Lung (tissue), 12 donors: Measurements from ENCODE around the gene GJD3. TPM values are rescaled to one million over a fixed set of nuclear protein-coding genes. Genes with fewer than 3 reads are reported as not detected.

Experiments
- ATAC-seq: fragments of 200-7000 bp; cut with Tn5 transposase; one replicate; pipeline ENCODE4 v1.9.1; 2020; ENCODE audit warnings: moderate number of reproducible peaks; ENCODE audit not compliant: insufficient read depth, low FRiP score
- DNase-seq, 3 donors: peaks; one replicate each; pipeline ENCODE4 v3.0.0-alpha.2; 2013 to 2017
- H3K27ac ChIP-seq, 2 donors: one replicate each; pipeline ENCODE4 v1.5.1; 2013; ENCODE audit warnings: mild to moderate bottlenecking in 2 of 2, moderate library complexity in 2 of 2, control low read depth in 1 of 2, inconsistent platforms in 1 of 2, low read depth in 1 of 2, low read length in 1 of 2
- H3K27me3 ChIP-seq, 3 donors: one replicate each; pipeline ENCODE4 v1.5.1; 2013; ENCODE audit warnings: low read length in 2 of 3; ENCODE audit not compliant: control insufficient read depth in 3 of 3, insufficient read depth in 3 of 3
- H3K36me3 ChIP-seq, 4 donors: one replicate each; pipeline ENCODE4 v1.5.1; 2013; ENCODE audit warnings: low read length in 4 of 4, mild to moderate bottlenecking in 1 of 4, moderate library complexity in 1 of 4; ENCODE audit not compliant: control insufficient read depth in 4 of 4, insufficient read depth in 4 of 4
- H3K4me1 ChIP-seq, 5 donors: one replicate each; pipeline ENCODE4 v1.5.1; 2013; ENCODE audit warnings: low read length in 5 of 5, mild to moderate bottlenecking in 2 of 5, moderate library complexity in 1 of 5; ENCODE audit not compliant: control insufficient read depth in 5 of 5, insufficient read depth in 5 of 5
- H3K4me3 ChIP-seq: one replicate; pipeline ENCODE4 v1.5.1; 2013; ENCODE audit warnings: mild to moderate bottlenecking, control low read depth, moderate library complexity
- H3K9ac ChIP-seq, 2 donors: one replicate each; pipeline ENCODE4 v1.5.1; 2013; ENCODE audit warnings: low read length in 2 of 2, control low read depth in 1 of 2; ENCODE audit not compliant: insufficient read depth in 1 of 2
- H3K9me3 ChIP-seq, 4 donors: one replicate each; pipeline ENCODE4 v1.5.1; 2013; ENCODE audit warnings: low read length in 3 of 4, mild to moderate bottlenecking in 1 of 4, moderate library complexity in 1 of 4; ENCODE audit not compliant: control insufficient read depth in 4 of 4, insufficient read depth in 3 of 4
- WGBS, 2 donors: extraction: QIAGEN DNeasy Blood & Tissue Kit; methylation state at CpG; one replicate each; pipeline ENCODE4 v1.1.7; 2013; 5-methylcytosine and 5-hydroxymethylcytosine counted together
- polyA plus RNA-seq, 2 donors: library from polyadenylated mRNA; stranded (reverse); fragments of 200-250 nt; gene quantifications; one replicate each; pipeline ENCODE4 v1.2.1, GENCODE V29; 2013
- total RNA-seq, 2 donors: library from RNA; depleted of rRNA in 1 of 2; stranded (reverse); fragments of >200 nt in 1 of 2; gene quantifications; one replicate each; pipeline ENCODE4 v1.2.1, GENCODE V29; 2014 to 2021
- TF ChIP-seq, protein P1 (sequence below): IDR thresholded peaks from 2 replicates; pipeline ENCODE4 v1.5.1; 2012; ENCODE audit warnings: mild to moderate bottlenecking; ENCODE audit errors: control extremely low read depth, extremely low read depth
- donor health status: control.
- donor health status: control.
- donor health status: Bipolar disorder and iron deficiency.
- donor health status: healthy.
- donor health status: DM: yes; HTN: yes; CAD: no.

GJD3 gene
- total and polyA plus RNA-seq, 4 donors: 0.53 to 3.6 (median 1.4) TPM; not detected in 1

GRCh38 chr17:40347319-40348135 is 17.0 kb downstream of the GJD3 start:
- H3K36me3 ChIP-seq: peaks cover 0 to 39% (median 22%) of the 10 kb centered on the region in 4 donors
- peaks cover 38 to 90% (median 54%) of the 10 kb centered on the region in 5 donors for H3K4me1 ChIP-seq
- H3K9me3 ChIP-seq: no peaks in the 10 kb centered on the region
- TF ChIP-seq, protein P1, sequence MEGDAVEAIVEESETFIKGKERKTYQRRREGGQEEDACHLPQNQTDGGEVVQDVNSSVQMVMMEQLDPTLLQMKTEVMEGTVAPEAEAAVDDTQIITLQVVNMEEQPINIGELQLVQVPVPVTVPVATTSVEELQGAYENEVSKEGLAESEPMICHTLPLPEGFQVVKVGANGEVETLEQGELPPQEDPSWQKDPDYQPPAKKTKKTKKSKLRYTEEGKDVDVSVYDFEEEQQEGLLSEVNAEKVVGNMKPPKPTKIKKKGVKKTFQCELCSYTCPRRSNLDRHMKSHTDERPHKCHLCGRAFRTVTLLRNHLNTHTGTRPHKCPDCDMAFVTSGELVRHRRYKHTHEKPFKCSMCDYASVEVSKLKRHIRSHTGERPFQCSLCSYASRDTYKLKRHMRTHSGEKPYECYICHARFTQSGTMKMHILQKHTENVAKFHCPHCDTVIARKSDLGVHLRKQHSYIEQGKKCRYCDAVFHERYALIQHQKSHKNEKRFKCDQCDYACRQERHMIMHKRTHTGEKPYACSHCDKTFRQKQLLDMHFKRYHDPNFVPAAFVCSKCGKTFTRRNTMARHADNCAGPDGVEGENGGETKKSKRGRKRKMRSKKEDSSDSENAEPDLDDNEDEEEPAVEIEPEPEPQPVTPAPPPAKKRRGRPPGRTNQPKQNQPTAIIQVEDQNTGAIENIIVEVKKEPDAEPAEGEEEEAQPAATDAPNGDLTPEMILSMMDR: no peak
- WGBS, 2 donors: 18 to 34% methylated on average over 7 to 9 of the region's 9 CpGs
- H3K27me3 ChIP-seq: no peaks in the 10 kb centered on the region
- peak overlapping the region; percentile 6 to 71 for H3K27ac ChIP-seq
- DNase-seq: peak; percentile 63 to 86 (median 70)
- H3K4me3 ChIP-seq: no peak overlapping the region
- peak overlapping the region in 1 of 2 donors; percentile 52 for H3K9ac ChIP-seq
- no peak for ATAC-seq

- ATAC-seq (no peak), DNase-seq (no peak)
- TF ChIP-seq, protein P1: no peak
- H3K9ac ChIP-seq: no peak overlapping the region
- H3K27ac ChIP-seq: peak overlapping the region; percentile 27 to 34
- H3K9me3 ChIP-seq: no peaks in the 10 kb centered on the region
- no peaks in the 10 kb centered on the region for H3K27me3 ChIP-seq
- peaks cover 38 to 88% (median 51%) of the 10 kb centered on the region in 5 donors for H3K4me1 ChIP-seq
- H3K4me3 ChIP-seq: no peak overlapping the region
- peaks cover 0 to 31% (median 17%) of the 10 kb centered on the region in 4 donors for H3K36me3 ChIP-seq
- WGBS, 2 donors: 31 to 75% methylated on average over 1 of the region's 1 CpG
These were observed 17.8 kb downstream of the GJD3 start for GRCh38 chr17:40346765-40347158.

DNA sequence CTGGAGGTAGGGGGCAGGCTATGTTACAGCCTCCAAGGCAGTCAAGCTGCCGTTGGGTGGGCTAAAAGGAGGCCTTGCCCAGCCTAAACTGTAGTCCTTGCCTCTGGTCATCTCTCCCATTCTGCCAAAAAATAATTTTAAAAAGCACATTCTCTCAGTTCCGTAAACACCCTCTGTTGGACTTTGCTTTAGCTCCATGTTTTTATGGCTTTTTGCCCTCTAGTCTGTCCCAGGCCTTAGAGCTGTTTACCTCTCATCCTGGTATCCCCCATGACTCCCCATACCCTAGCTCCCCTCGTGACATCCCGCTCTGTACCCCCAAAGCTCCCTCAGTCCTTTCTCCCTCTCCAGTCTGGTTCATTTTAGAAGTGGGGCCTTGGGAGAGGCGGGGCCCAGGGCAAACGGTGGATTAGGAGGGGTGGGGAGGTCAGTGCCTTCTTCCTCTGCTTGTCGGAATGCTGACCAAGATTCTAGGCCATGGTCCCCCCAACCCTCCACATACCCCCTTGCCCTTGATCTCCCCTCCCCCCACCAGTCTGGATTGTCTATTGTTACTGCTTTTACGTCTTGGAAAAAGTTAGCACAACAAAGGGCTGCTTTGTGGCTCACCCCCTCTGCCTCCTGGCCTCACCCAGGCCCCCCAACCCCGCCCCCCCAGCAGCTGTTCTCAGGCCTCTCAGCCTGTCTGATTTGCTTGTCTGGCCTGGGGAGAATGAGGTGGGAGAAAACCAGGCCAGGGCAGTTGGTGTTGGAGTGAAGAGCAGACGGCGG is 18.4 kb downstream of the GJD3 start:
- peaks cover 0 to 26% (median 17%) of the 10 kb centered on the region in 4 donors for H3K36me3 ChIP-seq
- DNase-seq: peak in 1 of 3 donors; percentile 47
- H3K27ac ChIP-seq: peak overlapping the region; percentile 93 to 95
- H3K9me3 ChIP-seq: no peaks in the 10 kb centered on the region
- 43 to 59% methylated on average over 11 of the region's 11 CpGs for WGBS, 2 donors
- TF ChIP-seq, protein P1: no peak
- ATAC-seq: no peak
- peaks cover 38 to 83% (median 51%) of the 10 kb centered on the region in 5 donors for H3K4me1 ChIP-seq
- H3K27me3 ChIP-seq: no peaks in the 10 kb centered on the region
- H3K9ac ChIP-seq: peak overlapping the region in 1 of 2 donors; percentile 24
- H3K4me3 ChIP-seq: peak overlapping the region; percentile 50
